Adipocyte (in vitro differentiated cells): ENCODE results near the gene ANKH.
A peak's percentile ranks its signal among the peaks of the same experiment; 100 is the strongest.

Experiments used
- DNase-seq: peaks from one replicate; pipeline ENCODE4 v3.0.0-alpha.2; 2015; ENCODE audit warnings: low read depth
- H3K27me3 ChIP-seq: replicated peaks from 2 replicates; pipeline ENCODE4 v1.7.0; 2013; ENCODE audit warnings: mild to moderate bottlenecking, low read length, moderate library complexity; ENCODE audit not compliant: control insufficient read depth, insufficient read depth
- H3K36me3 ChIP-seq: 2 replicates; pipeline ENCODE4 v1.7.0; 2013; ENCODE audit warnings: low read length, mild to moderate bottlenecking, moderate library complexity; ENCODE audit not compliant: control insufficient read depth, insufficient read depth, severe bottlenecking
- H3K4me1 ChIP-seq: 2 replicates; pipeline ENCODE4 v1.7.0; 2013; ENCODE audit warnings: mild to moderate bottlenecking, low read length, moderate library complexity; ENCODE audit not compliant: control insufficient read depth, insufficient read depth
- H3K4me3 ChIP-seq: 2 replicates; pipeline ENCODE4 v1.7.0; 2013; ENCODE audit warnings: mild to moderate bottlenecking, low read length, moderate library complexity
- H3K9ac ChIP-seq: 2 replicates; pipeline ENCODE4 v1.7.0; 2013; ENCODE audit warnings: mild to moderate bottlenecking, low read length, moderate library complexity
- H3K9me3 ChIP-seq: 2 replicates; pipeline ENCODE4 v1.7.0; 2013; ENCODE audit warnings: mild to moderate bottlenecking, low read length, moderate library complexity; ENCODE audit not compliant: control insufficient read depth

ANKH gene

DNA sequence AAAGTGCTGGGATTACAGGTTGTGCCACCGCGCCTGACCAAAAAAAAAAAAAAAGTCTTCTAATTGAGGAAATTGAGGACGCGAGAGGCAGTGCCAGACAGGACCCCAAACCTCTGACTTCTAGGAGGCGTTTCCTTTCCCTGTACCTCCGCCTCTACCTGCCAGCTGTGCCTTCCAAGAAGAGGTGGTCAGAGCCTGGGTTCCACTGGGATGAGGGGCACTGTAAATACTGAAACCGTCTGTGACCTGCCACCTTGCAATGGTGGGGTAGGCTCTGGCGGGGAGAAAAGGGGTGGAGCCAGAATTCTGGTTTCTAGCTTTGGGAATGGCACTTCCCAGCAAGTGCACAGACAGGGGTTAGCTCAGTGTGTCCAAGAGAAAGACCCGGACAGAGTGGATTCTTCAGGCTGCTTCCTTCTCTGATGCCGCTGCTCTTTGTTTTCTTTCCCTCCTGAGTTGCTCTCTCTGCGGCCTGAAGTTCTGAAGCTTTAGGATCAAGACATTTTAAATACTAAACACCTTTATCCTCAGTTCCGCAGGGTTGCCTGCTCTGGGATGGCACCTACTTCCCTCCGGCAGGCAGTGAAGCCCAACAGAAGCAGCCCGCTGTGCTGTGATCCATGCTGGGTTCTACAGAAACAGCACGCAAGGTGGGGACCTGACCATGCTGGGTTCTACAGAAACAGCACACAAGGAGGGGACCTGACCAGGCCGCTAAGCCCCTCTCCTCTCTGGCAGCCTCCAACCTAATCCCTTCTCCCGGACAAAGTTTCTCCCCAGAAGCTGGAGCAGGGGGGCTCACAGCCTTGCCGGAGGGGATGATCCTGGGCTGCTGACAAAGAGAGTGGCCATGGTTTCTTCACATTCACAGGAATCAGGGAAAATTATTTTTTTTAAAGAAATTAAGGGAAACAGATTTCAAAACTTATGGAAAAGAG is 141.9 kb downstream of the ANKH start:
- Histone ChIP-seq H3K27me3 (no peaks in the 10 kb centered on the region), H3K9ac (no peak overlapping the region), H3K9me3 (no peaks in the 10 kb centered on the region), H3K36me3 (no peaks in the 10 kb centered on the region), H3K4me1 (peaks cover 11% of the 10 kb centered on the region), H3K4me3 (no peak overlapping the region)
- DNase-seq, result no peak

DNA sequence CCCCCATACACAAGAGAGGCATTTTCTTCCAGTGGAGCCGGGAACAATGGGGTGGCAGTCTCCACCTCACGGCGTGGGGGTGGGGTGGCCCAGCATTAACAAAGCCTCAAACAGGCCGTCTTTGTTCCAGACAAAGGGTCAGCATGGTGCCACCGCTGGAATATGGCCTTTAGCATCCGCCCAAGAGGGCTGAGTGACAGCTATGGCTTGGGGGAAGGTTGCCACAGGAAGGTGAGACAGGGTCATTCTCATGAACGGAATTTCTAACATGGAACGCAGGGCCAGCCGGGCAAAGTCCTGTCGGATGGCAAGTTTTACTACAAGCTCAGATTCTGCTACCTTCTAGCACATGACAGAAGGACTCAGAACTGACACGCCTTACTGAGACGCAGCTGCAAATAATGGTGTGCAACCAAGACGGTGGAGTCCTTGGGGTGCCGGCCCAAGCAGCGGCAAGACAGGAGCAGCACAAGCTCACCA is 143.1 kb downstream of the ANKH start:
- Histone ChIP-seq H3K4me3 (no peak overlapping the region), H3K36me3 (no peaks in the 10 kb centered on the region), H3K27me3 (no peaks in the 10 kb centered on the region), H3K9ac (no peak overlapping the region), H3K4me1 (peaks cover 11% of the 10 kb centered on the region), H3K9me3 (no peaks in the 10 kb centered on the region)
- no peak for DNase-seq

DNA sequence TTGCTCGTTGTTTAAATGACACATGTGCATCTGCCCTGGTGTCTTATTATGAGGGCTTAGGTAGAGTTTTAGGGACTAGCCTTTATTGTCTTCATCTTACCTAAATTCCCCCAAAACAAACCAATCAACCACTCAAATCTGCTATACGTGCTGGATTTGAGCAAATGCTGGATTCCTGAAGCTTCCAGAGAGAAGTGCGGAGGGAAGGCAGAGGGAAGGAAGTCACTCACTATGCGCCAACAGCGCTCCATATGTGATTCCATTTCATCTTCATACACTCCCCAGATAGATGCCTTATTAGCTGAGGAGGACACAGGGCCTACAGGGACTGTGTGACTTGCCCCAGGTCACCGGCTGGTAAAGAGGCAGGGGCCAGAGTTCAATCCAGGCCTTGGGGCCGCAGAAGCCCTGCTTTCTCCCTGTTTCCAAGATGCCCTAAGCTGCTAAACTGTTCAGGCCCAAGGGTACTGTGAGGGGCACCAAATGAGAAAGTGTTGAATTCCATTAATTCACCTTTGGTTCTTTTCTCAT is 143.6 kb downstream of the ANKH start:
- no peak overlapping the region for H3K4me3 ChIP-seq
- H3K36me3 ChIP-seq, result no peaks in the 10 kb centered on the region
- H3K27me3 ChIP-seq, result no peaks in the 10 kb centered on the region
- H3K4me1 ChIP-seq, result peaks cover 11% of the 10 kb centered on the region
- H3K9me3 ChIP-seq, result no peaks in the 10 kb centered on the region
- H3K9ac ChIP-seq, result no peak overlapping the region
- no peak for DNase-seq

DNA sequence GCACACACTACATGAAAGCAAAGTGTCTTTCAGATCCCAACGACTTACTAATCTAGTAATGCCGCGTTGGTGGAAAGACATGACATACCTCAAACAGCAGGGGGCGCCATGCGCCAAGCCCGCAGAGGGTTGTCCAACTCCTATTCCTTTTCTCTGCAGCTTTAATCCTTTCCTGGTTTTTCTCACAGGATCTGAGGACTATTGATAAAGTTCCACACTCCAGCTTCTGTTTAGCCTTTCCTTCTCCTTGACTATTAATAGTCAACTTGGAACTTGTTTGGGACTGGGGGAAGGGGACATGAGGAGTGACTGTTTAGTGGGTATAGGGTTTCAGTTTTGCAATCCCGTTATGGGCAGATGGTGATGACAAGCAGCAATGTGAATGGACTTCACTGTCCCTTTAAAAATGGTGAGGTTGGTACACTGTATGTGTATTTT is 144.1 kb downstream of the ANKH start:
- Histone ChIP-seq H3K36me3 (no peaks in the 10 kb centered on the region), H3K4me1 (peaks cover 12% of the 10 kb centered on the region), H3K27me3 (no peaks in the 10 kb centered on the region), H3K4me3 (no peak overlapping the region), H3K9me3 (no peaks in the 10 kb centered on the region), H3K9ac (no peak overlapping the region)
- DNase-seq, result peak; percentile 91

DNA sequence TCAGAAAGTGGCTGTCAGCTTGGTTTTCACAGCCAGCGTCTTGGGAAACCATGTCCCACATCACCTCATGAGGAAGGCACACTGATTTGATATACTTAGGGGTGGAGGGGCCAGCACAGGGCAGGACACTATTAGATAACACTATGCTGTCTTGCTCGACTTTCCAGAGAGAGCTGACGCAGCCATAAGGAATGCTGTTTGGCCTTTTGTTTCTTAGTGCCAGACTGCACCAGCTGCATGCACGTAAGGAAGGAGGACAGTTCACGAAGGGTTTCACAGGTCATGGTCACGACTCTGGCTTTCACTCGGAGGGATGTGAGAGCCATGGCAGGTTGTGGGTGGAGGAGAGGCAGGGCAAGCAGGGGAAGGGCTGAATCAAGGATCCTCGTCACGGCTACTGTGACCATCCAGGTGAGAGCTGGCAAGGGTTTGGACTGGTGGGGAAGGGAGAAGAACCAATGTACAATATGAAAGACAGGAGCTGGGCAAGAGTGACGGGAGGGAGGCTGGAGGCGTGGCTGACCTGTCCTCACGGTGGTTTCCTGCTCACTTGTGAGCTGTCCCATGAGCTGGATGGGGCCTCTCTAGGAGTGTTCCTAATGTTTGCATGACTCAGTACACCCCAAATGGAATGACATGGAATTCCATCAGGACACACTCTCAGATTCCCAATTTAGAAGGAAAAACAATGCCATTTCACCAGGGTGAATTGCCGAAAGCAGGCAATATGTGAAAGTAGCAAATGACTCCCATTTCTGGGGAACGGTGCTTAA is 145.3 kb downstream of the ANKH start:
- H3K4me3 ChIP-seq, result no peak overlapping the region
- peak; percentile 42 for DNase-seq
- no peak overlapping the region for H3K9ac ChIP-seq
- H3K9me3 ChIP-seq, result no peaks in the 10 kb centered on the region
- no peaks in the 10 kb centered on the region for H3K27me3 ChIP-seq
- H3K4me1 ChIP-seq, result peaks cover 17% of the 10 kb centered on the region
- H3K36me3 ChIP-seq, result no peaks in the 10 kb centered on the region

DNA sequence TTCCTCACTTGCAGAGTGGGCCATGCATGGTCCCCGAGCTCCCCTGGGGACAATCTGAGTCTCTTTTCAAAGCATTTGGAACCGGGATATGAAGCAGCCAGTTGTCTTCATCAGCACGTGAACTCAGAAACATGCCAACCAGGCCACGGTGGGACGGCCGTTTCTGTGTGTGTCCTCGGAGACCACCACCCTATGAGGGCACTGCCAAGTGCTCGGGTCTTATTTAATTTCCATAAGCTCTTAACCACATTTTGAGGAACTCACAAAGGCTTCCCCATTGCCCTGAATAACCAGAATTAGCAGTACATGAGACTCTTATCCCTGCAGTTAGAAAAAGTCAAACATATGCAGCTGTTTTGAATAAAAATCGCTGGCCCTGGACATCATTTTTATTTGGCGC is 146.9 kb downstream of the ANKH start:
- H3K4me1 ChIP-seq, result peaks cover 31% of the 10 kb centered on the region
- no peaks in the 10 kb centered on the region for H3K36me3 ChIP-seq
- no peak overlapping the region for H3K4me3 ChIP-seq
- H3K9ac ChIP-seq, result no peak overlapping the region
- no peak for DNase-seq
- no peaks in the 10 kb centered on the region for H3K9me3 ChIP-seq
- H3K27me3 ChIP-seq, result no peaks in the 10 kb centered on the region

DNA sequence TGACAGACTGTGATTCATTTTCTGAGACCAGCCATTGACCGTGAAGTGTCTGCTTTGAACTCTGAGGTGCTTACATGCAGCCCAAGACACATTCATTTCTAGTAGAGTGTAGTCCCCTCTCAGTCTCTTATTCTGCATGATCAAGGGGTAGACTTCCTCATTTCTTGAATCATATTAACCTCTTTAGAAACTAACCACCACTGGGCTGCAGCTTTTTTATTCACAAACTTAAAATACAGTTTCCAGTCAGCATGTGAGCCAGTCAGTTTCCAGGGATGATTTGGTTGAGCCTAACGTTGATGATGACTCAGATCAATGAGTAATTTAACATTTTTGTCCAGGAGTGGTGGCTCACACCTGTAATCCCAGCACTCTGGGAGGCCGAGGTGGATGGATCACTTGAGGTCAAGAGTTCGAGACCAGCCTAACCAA is 147.9 kb downstream of the ANKH start:
- no peak overlapping the region for H3K4me3 ChIP-seq
- H3K4me1 ChIP-seq, result peaks cover 31% of the 10 kb centered on the region
- no peak for DNase-seq

DNA sequence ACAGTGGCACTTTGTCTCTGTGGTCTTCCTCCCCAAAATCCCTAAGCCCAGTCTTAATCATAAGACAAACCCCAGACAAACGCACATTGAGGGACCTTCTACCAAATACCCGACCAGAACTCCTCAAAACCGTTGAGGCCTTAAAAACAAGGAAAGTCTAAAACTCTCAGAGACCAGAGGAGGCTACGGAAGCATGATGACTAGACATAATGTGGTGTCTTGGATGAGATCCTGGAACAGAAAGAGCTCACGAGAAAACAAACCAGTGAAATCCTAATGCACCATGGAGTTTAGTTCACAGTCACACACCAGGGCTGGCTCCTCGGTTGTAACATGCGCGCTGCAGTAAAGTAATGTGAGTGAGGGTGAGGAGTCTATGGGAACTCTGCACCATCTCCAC is 148.7 kb downstream of the ANKH start:
- DNase-seq, result no peak
- Histone ChIP-seq H3K9ac (no peak overlapping the region), H3K9me3 (no peaks in the 10 kb centered on the region), H3K27me3 (no peaks in the 10 kb centered on the region), H3K4me3 (no peak overlapping the region), H3K4me1 (peaks cover 30% of the 10 kb centered on the region), H3K36me3 (no peaks in the 10 kb centered on the region)

More for the DNA sequence above, 147.9 kb downstream of the ANKH start:
- Histone ChIP-seq H3K9ac (no peak overlapping the region), H3K36me3 (no peaks in the 10 kb centered on the region), H3K27me3 (no peaks in the 10 kb centered on the region), H3K9me3 (no peaks in the 10 kb centered on the region)

DNA sequence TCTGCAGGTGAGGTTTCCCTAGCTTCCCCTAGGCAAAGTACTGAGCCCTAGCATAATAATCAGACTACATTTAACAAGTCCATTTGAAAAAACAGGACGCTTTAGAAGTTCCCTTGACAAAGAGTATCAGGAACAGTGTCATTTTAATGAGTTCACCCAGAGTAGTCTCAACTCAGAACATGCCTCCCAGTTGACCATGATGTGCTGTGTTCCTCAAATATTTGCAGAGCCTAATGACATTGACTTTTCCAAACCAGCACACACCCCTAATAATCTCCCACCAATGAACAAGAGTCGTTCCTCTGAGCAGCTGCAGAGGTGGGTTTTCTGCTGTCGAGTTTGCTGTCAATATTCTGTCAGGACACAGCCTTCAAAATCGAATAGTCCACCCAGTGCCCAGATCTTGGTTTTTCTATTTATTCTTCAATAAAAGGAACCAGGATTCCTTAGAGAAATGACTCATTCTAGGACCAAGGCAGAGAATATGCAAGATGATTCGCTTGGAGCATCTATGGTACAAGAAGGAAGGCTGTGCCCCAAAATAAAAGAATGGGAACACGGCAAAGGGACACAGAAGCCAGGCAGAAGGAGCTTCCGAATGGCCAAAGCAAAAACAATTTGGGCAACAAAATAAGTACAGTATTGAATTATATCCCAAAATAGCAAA is 149.5 kb downstream of the ANKH start:
- no peaks in the 10 kb centered on the region for H3K27me3 ChIP-seq
- DNase-seq, result peak; percentile 15

DNA sequence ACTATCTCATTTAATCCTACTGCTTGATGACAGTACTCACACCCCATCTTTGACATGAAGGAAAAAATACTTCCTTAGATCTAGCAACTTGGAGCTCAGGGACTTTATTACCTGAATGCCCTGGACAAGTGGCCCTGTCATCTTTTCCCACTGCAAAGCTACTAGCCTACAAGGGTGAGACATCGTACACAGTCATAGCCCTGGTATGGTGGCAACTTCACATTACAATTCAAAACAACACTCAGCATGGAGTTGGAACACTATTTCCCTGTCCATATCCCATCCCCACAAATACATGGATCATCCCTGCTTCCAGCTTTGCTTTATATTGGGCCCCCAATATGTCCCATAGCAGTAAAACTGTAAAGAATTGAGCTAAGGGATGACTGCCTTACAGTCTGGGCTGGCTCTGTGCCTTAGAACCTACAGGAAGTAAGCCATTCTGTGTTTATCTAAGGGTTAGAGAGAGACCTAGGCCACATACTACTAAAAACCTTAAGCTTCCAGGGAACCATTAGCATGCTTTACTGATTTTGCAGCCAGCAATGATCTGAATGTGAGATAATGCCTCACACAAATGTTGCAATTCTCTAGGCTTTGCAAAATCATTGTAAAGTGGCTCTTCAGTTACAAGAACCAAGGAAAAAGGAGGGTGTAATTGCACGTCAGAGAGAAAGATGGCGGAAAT is 151.2 kb downstream of the ANKH start:
- no peak overlapping the region for H3K4me3 ChIP-seq
- DNase-seq, result peak; percentile 82
- no peaks in the 10 kb centered on the region for H3K27me3 ChIP-seq

More for the DNA sequence above, 149.5 kb downstream of the ANKH start:
- no peak overlapping the region for H3K4me3 ChIP-seq
- peaks cover 2% of the 10 kb centered on the region for H3K36me3 ChIP-seq
- H3K9ac ChIP-seq, result no peak overlapping the region
- H3K4me1 ChIP-seq, result peaks cover 25% of the 10 kb centered on the region
- H3K9me3 ChIP-seq, result no peaks in the 10 kb centered on the region

More for the DNA sequence above, 151.2 kb downstream of the ANKH start:
- Histone ChIP-seq H3K9me3 (no peaks in the 10 kb centered on the region), H3K9ac (no peak overlapping the region), H3K36me3 (peaks cover 8% of the 10 kb centered on the region), H3K4me1 (peaks cover 21% of the 10 kb centered on the region)
